Fibroblast of skin of right biceps (primary cell): ENCODE results near the gene URM1.
"Not testable (repeated sequence)": the region's sequence is repeated elsewhere in the genome, so short reads cannot be mapped to it uniquely, and the experiment has no call there.

ENCODE experiments used
- DNase-seq: peaks from one replicate; pipeline ENCODE4 v3.0.0-alpha.2; 2013

Gene URM1

DNA sequence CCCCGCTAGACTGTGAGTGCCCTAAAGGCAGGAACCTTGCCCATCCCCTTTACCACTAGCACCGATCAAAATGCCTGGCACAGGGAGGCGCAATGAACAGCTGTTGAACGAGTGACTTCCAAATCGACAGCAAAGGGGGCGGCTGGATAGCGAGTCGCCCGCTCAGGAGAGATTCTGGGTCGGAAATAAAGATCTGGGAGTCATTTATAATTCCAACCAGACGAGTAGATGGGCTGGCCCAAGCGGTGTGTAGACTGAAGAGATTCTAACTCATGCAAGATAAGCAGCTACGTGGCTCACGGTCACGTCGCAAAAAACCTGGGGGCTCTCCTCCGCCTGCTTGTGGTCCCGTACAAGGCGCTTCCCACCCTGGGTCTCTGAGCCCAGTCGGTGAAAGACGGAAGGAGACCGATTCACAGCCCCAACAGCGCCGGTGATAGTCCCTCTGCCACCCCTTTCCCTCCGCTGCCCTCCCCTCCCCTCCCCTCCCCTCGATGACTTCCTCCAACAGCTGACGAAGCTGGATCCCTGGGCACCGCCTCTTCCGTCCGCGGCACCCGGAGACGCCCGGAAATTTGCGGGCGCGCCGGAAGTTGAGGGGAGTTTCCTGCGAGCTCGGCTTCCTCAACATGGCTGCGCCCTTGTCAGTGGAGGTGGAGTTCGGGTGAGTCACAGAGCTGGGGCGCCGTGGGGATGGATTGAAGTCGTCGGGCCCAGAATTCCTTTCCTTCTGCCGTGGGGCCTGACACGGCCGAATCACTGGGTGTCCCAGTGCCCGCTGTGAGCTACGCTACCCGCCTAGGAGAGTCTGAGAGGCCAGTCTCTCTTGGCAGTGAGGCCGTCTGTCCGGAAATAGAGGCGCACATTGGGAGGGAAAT, at the start of gene URM1:
TSS of gene URM1 (plus strand) at position 623 of the 878 bp plus-strand sequence. CDS start at position 630, 7 bp downstream.
- DNase-seq = peak; percentile 98

DNA sequence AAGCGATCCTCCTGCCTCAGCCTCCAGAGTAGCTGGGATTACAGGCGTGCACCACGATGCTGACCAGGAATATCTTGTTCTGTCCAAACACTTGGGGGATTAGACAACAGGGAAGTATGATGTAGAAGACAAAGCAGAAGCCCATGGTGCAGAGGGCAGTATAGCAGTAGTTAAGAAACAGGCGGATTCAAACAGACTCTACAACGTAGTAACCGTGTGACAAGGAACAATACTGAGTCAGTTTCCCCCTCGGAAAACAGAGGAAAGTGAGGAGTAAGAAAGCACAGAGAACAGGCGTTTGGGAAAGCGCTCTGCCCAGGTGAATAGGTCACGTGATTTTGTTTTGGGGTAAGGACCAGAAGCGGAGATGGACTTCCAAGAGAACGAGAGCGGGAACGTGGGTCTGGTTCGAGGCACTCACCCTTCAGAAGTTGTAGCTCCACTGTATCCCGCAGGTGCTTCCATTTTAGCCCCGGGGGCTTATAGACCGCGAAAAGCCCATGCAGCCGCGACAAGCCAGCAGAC, 49.2 kb upstream of the URM1 start:
- no peak for DNase-seq

DNA sequence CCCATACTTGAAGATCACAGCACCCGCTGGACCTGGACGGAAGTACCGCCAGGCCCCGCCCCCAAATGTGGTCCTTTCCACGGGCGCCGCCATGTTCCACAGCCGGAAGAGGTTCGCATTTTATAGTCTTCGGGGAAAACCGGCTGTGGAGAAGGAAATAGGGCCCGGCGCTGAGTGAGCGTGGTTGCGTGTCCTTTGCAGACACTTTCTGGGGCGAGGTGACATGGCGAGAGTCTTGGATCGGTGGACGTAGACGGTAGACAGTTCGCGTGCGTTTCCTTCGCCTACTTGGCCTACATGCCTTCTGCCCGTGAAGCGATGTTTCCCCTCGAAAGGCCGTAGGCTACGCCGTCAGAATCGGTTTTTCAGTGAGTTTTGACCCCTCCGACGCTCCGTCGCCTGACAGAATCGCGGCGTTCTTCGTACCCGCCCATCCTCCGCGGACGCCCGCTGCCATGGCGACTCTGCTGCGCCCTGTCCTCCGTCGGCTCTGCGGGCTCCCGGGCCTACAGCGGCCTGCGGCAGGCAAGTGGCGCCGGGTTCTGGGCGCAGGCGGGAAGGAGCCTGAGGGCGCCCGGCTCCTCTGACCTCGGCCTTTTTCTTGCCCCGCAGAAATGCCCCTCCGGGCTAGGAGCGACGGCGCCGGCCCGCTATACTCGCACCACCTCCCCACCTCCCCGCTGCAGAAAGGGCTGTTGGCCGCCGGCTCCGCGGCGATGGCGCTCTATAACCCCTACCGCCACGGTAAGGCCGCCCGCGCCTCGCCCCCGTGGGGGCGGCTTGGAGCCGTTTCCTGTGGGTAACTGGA, 48.6 kb upstream of the URM1 start, which contains the start of the genes COQ4 and TRUB2:
TSS of gene COQ4 (plus strand) at position 436 of the 808 bp plus-strand sequence. CDS start at position 456, 20 bp downstream.
TSS of gene TRUB2 (minus strand) at position 44 of the 808 bp plus-strand sequence. CDS start at position 5, 39 bp downstream.
- DNase-seq = peak; percentile 95

DNA sequence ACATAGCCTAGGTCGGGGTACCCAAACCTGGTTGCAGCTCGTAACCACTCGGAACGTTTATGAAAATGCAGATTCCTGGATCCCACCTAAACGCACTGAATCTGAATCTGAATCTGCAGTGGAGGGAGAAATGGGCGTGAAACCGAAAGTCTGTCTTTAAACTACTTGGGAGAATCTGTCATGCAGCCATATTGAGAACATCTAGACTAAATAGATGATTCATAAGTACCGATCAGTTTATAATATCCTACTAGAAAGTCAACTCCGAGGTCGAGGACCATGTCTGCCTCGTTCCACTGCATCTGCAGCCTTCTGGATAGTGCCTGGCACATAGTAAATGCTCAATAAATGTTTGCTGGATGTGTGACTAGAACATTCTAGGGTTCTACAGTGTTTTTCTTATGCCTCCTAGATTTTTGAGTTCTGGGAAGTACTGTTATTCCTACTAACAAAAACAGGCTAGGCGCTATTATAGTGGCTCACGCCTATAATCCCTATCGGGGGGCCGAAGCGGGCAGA, 47.9 kb upstream of the URM1 start:
- DNase-seq = no peak

DNA sequence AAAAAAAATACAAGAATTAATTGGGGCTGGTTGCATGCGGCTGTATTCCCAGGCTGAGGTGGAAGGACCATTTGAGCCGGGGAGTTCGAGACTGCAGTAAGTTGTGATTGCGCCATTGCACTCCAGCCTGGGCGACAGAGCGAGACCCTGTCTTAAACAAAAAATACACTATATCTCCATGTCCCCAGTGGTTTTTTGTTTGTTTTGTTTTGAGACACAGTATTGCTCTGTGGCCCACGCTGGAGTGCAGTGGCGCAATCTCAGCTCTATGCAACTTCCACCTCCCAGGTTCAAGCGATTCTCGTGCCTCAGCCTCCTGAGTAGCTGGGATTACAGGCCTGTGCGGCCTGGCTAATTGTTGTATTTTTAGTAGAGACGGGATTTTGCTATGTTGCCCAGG, 47.4 kb upstream of the URM1 start:
- DNase-seq = no peak

DNA sequence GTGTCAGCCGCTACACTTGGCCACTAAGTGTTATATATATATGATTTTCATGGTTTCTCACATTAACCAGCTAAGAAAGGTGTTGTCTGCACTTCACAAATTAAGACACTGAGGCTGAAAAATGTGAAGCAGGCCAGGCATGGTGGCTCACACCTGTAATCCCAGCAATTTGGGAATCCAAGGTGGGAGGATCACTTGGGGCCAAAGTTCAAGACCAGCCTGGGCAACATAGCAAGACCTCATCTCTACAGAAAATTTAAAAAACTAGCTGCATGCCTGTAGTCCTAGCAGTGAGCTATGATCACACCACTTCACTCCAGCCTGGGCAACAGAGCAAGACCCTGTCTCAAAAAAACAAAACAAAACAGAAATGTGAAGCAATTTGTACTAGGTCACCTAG, 46.8 kb upstream of the URM1 start:
- DNase-seq = no peak

DNA sequence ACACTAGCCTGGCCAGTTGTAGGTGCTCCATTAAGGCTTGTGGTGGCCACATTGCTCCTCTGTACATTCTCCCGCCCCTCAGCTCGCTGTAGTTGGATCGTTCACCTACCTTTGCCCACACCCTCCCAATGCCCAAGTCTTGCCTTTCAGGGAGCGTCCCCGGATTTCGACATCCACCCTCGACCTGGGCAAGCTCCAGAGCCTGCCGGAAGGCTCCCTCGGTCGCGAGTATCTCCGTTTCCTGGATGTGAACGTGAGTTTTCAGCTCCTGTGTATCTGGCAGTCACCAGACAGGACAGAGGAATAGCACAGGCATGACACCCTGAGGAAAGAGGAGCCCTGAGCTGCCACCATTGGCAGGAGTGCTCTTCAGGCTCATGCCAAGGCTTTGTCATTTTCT, 45.5 kb upstream of the URM1 start:
- DNase-seq = no peak

DNA sequence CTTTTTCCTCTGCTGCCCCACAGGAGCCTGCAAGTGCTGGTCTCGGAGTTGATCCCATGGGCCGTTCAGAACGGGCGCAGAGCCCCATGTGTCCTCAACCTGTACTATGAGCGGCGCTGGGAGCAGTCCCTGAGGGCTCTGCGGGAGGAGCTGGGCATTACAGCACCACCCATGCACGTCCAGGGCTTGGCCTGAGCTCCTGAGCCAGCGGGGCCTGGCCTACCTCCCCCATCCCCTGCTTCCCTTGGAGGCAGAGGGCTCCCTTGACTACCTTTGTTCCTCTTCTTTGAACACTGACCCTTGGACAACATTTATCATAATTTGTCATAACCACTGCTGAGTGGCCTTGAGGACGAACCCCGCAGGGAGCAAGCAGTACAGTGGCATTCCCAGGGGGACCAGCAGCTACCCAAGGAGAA, 37.7 kb upstream of the URM1 start:
- no peak for DNase-seq

DNA sequence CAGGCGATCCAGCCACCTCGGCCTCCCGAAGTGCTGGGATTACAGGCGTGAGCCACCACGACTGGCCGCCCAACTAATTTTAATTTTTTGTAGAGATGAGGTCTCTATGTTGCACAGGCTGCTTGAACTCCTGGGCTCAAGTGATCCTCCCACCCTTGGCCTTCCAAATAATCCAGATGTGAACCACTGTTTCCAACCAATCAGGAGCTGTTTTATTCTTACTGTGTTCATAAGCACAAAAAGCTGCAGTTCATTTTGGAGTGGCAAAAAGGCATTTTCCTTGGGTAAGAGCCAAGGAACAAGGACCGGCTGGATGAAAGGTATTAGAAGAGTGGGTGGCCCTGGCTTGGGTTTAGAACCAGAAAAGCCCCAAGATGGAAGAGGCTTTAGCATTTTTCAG, 36.0 kb upstream of the URM1 start:
- no peak for DNase-seq

DNA sequence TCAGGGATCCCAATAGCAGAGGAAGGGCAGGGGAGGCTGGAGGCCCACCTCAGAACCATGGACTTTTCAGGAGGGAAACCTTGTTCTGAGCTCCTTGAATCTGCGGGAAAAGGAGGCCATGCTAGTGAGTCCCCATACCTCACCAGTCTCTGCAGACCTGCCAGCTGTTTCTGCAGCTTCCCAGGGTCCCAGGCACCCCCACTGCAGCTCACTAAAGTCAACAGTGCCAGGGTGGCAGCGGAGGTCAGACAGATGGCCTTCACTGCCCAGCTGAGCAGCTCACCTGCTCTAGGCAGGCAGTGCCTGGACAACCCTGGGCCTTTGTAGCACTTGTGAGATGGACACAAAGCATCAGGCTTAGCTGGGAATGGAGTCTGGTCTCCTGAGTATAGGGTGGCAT, 35.3 kb upstream of the URM1 start:
- no peak for DNase-seq

DNA sequence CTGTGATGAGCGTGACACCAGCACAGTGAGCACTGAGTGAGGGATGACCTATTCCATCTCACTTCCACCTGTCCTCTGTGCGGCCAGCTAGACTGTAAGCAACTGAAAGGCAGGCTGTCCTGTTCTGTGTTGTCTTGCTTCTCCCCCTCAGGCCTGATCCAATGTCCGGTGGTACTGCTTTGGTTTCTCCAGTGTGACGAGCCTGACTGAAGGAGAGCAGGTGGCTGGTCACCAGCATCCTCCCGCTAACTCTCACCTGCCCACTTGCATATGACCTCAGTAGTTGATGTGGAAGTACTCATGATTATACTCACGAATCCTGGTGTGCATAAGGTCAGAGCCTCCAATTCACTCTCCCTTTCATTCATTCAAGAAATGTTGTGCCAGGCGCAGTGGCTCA, 33.2 kb upstream of the URM1 start:
- DNase-seq = no peak

DNA sequence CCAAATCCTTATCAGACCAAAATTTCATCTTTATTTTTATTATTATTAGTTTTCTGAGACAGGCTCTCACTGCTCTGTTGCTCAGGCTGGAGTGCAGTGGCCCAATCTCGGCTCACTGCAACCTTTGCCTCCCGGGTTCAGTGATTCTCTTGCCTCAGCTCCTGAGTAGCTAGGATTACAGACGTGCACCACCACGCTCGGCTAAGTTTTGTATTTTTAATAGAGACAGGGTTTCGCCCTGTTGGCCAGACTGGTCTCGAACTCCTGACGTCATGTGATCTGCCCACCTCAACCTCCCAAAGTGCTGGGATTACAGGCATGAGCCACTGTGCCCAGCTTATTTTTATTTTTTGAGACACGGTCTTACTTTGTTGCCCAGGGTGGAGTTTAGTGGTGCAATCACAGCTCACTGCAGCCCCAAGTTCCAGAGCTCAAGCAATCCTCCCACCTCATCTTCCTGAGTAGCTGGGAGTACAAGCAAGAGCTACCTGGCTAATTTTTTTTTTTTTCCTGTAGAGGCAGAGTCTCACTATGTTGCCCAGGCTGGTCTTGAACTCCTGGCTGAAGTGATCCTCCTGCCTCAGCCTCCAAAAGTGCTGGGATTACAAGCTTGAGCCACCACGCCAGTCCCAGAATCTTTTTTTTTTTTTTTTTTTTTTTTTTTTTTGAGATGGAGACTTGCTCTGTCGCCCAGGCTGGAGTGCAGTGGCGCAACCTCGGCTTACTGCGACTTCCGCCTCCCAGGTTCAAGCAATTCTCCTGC, 32.1 kb upstream of the URM1 start:
- not testable (repeated sequence) for DNase-seq

DNA sequence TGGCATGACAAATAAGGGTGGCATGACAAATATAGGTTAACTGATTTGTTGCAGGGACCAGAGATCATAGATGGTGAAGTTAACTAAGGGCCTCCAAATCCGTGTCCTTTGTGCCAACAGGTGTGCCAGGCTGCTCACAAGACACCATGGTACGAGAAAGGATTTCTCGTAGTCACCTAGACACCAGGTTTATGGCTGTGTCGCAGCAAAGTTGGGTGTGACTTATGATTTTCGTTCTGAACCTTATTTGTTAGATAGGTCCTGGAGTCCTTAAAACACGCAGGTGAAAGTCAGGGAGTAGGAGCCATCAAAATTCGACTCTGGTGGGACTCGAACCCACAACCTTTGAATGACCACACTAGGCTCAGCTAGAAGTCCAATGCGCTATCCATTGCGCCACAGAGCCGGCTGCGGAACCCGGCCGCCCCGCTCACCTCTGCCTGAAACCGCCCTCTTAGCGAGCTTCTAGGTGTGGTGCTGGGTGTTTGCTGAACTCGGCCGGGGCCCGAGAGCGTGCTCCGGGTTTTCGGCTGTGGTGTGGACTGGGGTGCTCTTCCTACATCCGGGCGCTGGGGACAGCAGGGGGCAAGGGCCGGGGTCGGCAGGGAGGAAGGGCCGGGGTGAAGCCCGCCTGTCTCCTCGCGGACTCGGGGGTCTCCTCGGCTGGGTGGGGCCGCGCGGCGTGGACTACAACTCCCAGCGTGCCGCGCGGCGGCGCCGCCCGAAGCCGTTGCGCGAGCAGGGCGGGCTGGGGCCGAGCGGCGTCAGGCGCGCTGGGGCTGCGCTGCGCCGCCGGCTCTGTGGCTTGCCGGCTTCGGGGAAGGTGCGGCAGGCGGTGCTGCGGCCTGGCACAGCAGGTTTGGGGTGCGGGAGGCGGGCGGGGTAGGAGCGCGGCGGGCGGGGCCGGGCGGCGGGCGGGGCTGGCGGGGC, 31.1 kb upstream of the URM1 start, which contains the start of gene SLC27A4:
TSS of gene SLC27A4 (plus strand) at position 767 of the 930 bp plus-strand sequence. CDS start 2,606 bp downstream, outside the sequence.
- peak; percentile 78 for DNase-seq

DNA sequence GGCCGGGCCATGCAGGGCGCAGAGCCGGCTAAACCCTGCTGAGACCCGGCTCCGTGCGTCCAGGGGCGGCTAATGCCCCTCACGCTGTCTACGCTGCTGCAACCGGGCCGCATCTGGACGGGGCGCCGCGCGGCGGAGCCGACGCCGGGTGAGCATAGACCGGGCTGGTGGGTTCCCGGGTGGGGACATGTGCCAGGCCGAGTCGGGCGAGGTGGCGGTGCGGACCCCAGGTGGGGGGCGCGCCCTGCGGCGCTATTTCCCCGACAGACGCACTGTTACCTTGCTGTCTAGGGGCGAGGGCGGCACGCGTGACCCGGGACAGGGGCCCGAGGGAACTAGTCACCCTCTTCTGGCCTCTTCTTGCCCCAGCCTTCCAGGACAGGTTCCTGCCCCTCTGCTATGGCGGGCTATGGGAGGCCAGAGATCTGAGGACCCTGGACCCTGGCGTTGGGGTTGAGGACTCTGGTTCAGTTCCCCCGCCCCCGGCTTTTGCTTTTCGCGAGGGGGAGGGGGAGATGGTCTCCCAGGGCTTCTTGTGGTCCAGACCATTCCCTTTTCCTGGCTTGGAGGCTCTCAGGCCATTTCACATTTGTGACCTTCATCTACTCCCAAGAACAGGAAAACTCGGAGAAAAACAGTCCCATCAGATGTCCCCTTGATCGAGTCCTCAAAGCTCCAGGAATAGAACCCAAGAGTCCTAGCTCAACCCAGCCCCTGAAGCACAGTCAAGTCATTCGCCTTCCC, 30.3 kb upstream of the URM1 start:
- no peak for DNase-seq

DNA sequence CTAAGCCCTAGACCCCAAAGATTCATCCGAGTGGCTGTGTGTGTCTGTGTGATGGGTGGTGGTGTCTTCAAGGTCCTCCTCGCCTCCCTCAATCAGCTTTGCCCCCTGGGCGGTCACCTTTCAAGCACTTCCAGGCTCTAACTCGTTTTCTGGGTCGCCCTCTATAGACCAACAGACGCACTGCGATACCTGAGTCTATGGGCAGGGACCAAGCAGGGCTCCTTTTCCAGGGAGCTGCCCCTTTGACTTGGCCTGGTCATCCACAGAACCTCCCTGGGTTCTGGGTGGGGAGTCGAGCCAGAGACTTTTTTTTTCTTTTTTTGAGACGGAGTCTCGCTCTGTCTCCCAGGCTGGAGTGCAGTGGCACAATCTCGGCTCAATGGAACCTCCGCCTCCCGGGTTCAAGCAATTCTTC, 29.7 kb upstream of the URM1 start:
- DNase-seq = peak; percentile 66

DNA sequence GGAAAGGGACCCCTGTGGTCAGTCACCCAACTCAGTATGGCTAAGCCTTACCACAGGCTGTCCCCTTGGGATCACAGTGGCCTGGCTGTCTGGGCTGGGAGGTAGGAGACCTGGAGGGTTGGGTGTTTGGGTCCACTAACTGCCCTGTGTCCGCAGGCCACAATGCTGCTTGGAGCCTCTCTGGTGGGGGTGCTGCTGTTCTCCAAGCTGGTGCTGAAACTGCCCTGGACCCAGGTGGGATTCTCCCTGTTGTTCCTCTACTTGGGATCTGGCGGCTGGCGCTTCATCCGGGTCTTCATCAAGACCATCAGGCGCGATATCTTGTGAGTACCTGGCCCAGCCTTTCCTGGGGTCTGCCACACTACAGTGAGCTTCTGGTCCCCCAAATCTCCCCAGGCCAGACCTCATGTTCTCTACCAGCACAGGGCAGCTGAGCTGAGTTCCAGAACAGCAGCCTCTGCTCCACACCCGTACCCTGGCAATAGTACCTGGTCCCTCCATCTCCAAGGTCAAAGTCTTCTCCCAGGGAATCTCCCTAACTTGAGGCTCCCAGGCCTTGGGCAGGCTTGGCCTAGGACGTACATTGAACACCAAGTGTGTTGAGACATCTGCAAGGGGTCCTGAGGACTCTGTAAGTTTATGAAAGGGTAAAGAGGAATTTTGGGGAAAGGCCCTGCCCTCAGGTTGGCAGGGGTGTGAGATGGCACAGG, 28.0 kb upstream of the URM1 start:
- DNase-seq = no peak

DNA sequence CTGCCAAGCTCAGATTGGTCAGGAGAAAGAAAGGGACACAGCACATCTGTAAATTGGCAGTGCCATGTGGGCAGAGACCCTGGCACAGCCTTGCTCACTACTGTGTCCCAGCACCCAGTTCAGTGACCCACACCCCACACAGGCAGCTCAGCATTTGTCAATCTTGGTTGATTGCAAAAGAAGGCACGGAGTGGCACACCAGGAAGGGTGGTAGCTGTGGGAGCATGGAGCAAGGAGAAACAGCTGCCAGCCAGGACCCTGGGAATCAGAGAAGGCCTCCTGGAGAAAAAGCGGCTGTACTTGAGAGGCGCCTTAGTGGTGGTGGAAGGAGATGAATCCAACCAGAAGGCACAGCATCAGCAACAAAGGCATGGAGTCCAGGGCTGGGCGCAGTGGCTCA, 27.3 kb upstream of the URM1 start:
- DNase-seq = no peak

DNA sequence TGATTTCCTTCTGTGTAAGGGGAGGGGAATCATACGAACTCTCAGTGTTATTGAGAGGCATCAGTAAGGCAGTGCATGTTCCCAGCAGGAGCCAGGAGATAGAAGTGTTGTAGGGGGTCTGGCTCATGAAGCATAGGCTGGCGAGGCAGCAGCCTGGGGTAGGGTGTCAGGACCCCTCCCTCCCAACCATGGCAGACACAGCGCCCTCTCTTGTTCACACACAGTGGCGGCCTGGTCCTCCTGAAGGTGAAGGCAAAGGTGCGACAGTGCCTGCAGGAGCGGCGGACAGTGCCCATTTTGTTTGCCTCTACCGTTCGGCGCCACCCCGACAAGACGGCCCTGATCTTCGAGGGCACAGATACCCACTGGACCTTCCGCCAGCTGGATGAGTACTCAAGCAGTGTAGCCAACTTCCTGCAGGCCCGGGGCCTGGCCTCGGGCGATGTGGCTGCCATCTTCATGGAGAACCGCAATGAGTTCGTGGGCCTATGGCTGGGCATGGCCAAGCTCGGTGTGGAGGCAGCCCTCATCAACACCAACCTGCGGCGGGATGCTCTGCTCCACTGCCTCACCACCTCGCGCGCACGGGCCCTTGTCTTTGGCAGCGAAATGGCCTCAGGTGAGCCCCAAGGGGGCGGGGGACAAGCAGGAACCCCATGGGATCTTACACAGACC, 26.1 kb upstream of the URM1 start:
- no peak for DNase-seq

DNA sequence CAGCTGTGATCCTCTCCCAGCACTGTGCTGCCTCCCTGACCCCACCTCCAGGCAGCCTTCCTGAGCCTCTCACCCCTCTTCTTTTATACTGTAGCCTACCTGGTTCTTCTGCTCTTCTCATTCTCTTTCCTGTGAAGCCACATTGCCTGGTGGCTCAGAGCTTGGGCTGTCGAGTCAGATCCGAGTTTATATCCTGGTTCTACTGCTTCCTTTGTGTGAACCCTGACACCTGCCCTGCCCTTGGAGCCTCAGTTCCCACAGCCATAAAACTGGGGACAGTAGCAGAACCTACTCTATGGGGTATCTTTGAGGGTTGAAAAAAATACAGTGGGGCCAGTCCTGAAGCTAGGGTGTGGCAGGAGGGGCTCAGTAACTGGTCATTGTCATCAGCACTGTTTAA, 22.0 kb upstream of the URM1 start:
- DNase-seq = no peak
